CD4-positive, alpha-beta T cell (primary cell): ENCODE measurements around the gene SLC24A3. TPM values are rescaled to one million over a fixed set of nuclear protein-coding genes. Genes with fewer than 3 reads are reported as not detected.

Experiments used
- ATAC-seq: fragments of 200-7000 bp; cut with Tn5 transposase; one replicate; pipeline ENCODE4 v1.10.0; 2022; ENCODE audit warnings: mild to moderate bottlenecking; ENCODE audit not compliant: poor library complexity
- CTCF ChIA-PET: fragments of 350-600 bp; sonication (Branson Sonifier 250); formaldehyde crosslinking; loops from one replicate; lab custom pipeline; 2021; ENCODE audit warnings: antibody characterized with exemption, inconsistent platforms; lab: Charles Lee
- POLR2A ChIA-PET: fragments of 350-600 bp; sonication (Branson Sonifier 250); formaldehyde crosslinking; loops from one replicate; lab custom pipeline; 2021; ENCODE audit warnings: antibody characterized with exemption, inconsistent platforms; lab: Charles Lee
- DNase-seq, 14 experiments: peaks; one replicate each; pipeline ENCODE4 v3.0.0-alpha.2; 2013 to 2020; ENCODE audit warnings: mixed read lengths in 2 of 14
- H3K27ac ChIP-seq, 2 donors: one replicate each; pipeline versions ENCODE4 v1.5.1 to v1.7.0; 2013; ENCODE audit warnings: low read length in 2 of 2, low read depth in 1 of 2, mild to moderate bottlenecking in 1 of 2
- H3K27me3 ChIP-seq, 2 experiments: 1 replicate in 1 of 2; 2 replicates in 1 of 2; pipeline versions ENCODE4 v1.6.1 to v1.7.0; 2013; ENCODE audit warnings: low read length in 2 of 2, control low read depth in 1 of 2, mild to moderate bottlenecking in 1 of 2, moderate library complexity in 1 of 2; ENCODE audit not compliant: insufficient read depth in 2 of 2, control insufficient read depth in 1 of 2
- H3K36me3 ChIP-seq: one replicate; pipeline ENCODE4 v1.6.1; 2013; ENCODE audit warnings: low read length, control low read depth; ENCODE audit not compliant: insufficient read depth
- H3K4me1 ChIP-seq: one replicate; pipeline ENCODE4 v1.6.1; 2013; ENCODE audit warnings: low read length, control low read depth; ENCODE audit not compliant: insufficient read depth
- H3K4me3 ChIP-seq: one replicate; pipeline ENCODE4 v1.5.1; 2013; ENCODE audit warnings: mild to moderate bottlenecking, low read length, moderate library complexity
- H3K9me3 ChIP-seq, 2 experiments: 1 replicate in 1 of 2; 2 replicates in 1 of 2; pipeline versions ENCODE4 v1.6.1 to v1.7.0; 2013; ENCODE audit warnings: low read length in 2 of 2, mild to moderate bottlenecking in 2 of 2, control low read depth in 1 of 2, moderate library complexity in 1 of 2; ENCODE audit not compliant: control insufficient read depth in 1 of 2, insufficient read depth in 1 of 2
- H3K27ac Mint-ChIP-seq: one replicate; pipeline ENCODE4 v1.8.0; 2020; ENCODE audit warnings: mixed read lengths
- H3K27me3 Mint-ChIP-seq: one replicate; pipeline ENCODE4 v1.8.0; 2021; ENCODE audit warnings: mixed read lengths
- H3K36me3 Mint-ChIP-seq: one replicate; pipeline ENCODE4 v1.8.0; 2021; ENCODE audit warnings: low read depth, mixed read lengths
- H3K4me1 Mint-ChIP-seq: one replicate; pipeline ENCODE4 v1.8.0; 2021; ENCODE audit warnings: low read depth, mixed read lengths
- H3K4me3 Mint-ChIP-seq: one replicate; pipeline ENCODE4 v1.8.0; 2020; ENCODE audit warnings: mild to moderate bottlenecking, mixed read lengths
- H3K9me3 Mint-ChIP-seq: one replicate; pipeline ENCODE4 v1.8.0; 2020; ENCODE audit warnings: mixed read lengths
- intact Hi-C, 2 experiments: fragments of 100-400 bp; cut with DNase I in 1 of 2; cut with micrococcal nuclease in 1 of 2; formaldehyde crosslinking; loops; one replicate each; pipeline versions ENCODE4 v1.15.1 to v1.9.0; 2023 to 2025; cut with DNase I, micrococcal nuclease
- total RNA-seq, 174 experiments: library from RNA in 2 of 174; stranded (reverse) in 2 of 174; gene quantifications; one replicate each; pipeline ENCODE4 v1.2.3 and lab custom pipeline; 2021 to 2026
- TF ChIP-seq, protein P1 (sequence below): fragments of 200-600 bp; IDR thresholded peaks from one replicate; pipeline ENCODE4 v1.8.0; 2022; ENCODE audit warnings: antibody characterized with exemption, mild to moderate bottlenecking

The SLC24A3 gene
- total RNA-seq, 2 experiments from 2014 or later, result not detected

- no peak overlapping the region for H3K27ac Mint-ChIP-seq
- no peak overlapping the region for H3K27ac ChIP-seq
- H3K27me3 ChIP-seq, result peaks cover 0 to 5% of the 10 kb centered on the region in 2 experiments
- H3K4me3 ChIP-seq, result no peak overlapping the region
- ATAC-seq, result no peak
- DNase-seq, result no peak
- TF ChIP-seq, protein P1, sequence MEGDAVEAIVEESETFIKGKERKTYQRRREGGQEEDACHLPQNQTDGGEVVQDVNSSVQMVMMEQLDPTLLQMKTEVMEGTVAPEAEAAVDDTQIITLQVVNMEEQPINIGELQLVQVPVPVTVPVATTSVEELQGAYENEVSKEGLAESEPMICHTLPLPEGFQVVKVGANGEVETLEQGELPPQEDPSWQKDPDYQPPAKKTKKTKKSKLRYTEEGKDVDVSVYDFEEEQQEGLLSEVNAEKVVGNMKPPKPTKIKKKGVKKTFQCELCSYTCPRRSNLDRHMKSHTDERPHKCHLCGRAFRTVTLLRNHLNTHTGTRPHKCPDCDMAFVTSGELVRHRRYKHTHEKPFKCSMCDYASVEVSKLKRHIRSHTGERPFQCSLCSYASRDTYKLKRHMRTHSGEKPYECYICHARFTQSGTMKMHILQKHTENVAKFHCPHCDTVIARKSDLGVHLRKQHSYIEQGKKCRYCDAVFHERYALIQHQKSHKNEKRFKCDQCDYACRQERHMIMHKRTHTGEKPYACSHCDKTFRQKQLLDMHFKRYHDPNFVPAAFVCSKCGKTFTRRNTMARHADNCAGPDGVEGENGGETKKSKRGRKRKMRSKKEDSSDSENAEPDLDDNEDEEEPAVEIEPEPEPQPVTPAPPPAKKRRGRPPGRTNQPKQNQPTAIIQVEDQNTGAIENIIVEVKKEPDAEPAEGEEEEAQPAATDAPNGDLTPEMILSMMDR, result no peak
- H3K36me3 Mint-ChIP-seq, result no peaks in the 10 kb centered on the region
- ChIA-PET CTCF (no interaction called here), POLR2A (no interaction called here)
- no peak overlapping the region for H3K4me3 Mint-ChIP-seq
- no peaks in the 10 kb centered on the region for H3K4me1 ChIP-seq
- intact Hi-C loops, result no loop called here
- H3K27me3 Mint-ChIP-seq, result peaks cover 31% of the 10 kb centered on the region
- H3K9me3 ChIP-seq, result no peaks in the 10 kb centered on the region
- no peaks in the 10 kb centered on the region for H3K4me1 Mint-ChIP-seq
- H3K36me3 ChIP-seq, result no peaks in the 10 kb centered on the region
- no peaks in the 10 kb centered on the region for H3K9me3 Mint-ChIP-seq
Measured at GRCh38 chr20:19671374-19671773, 458.9 kb downstream of the SLC24A3 start.

GRCh38 chr20:19672498-19672897, 460.1 kb downstream of the SLC24A3 start:
- Mint-ChIP-seq H3K4me3 (no peak overlapping the region), H3K4me1 (no peaks in the 10 kb centered on the region), H3K27ac (no peak overlapping the region), H3K9me3 (no peaks in the 10 kb centered on the region), H3K36me3 (no peaks in the 10 kb centered on the region), H3K27me3 (peaks cover 33% of the 10 kb centered on the region)
- DNase-seq (no peak), ATAC-seq (no peak)
- H3K4me1 ChIP-seq, result no peaks in the 10 kb centered on the region
- ChIA-PET POLR2A (no interaction called here), CTCF (no interaction called here)
- H3K36me3 ChIP-seq, result no peaks in the 10 kb centered on the region
- TF ChIP-seq, protein P1, result no peak
- H3K27me3 ChIP-seq, result peaks cover 0 to 5% of the 10 kb centered on the region in 2 experiments
- no peaks in the 10 kb centered on the region for H3K9me3 ChIP-seq
- no peak overlapping the region for H3K4me3 ChIP-seq
- intact Hi-C loops, result no loop called here
- H3K27ac ChIP-seq, result no peak overlapping the region

GRCh38 chr20:19673575-19673974, 461.1 kb downstream of the SLC24A3 start:
- Histone ChIP-seq H3K27me3 (peaks cover 0 to 4% of the 10 kb centered on the region in 2 experiments), H3K9me3 (no peaks in the 10 kb centered on the region), H3K27ac (no peak overlapping the region), H3K36me3 (no peaks in the 10 kb centered on the region), H3K4me3 (no peak overlapping the region), H3K4me1 (no peaks in the 10 kb centered on the region)
- intact Hi-C loops, result no loop called here
- ChIA-PET CTCF (no interaction called here), POLR2A (no interaction called here)
- Mint-ChIP-seq H3K36me3 (no peaks in the 10 kb centered on the region), H3K27ac (no peak overlapping the region), H3K4me1 (no peaks in the 10 kb centered on the region), H3K9me3 (no peaks in the 10 kb centered on the region), H3K4me3 (no peak overlapping the region), H3K27me3 (peaks cover 33% of the 10 kb centered on the region)
- TF ChIP-seq, protein P1, result no peak
- DNase-seq, result no peak
- no peak for ATAC-seq
